Measurements from ENCODE around the gene KRT16. TPM values are rescaled to one million over a fixed set of nuclear protein-coding genes. Genes with fewer than 3 reads are reported as not detected.

The KRT16 gene
- total RNA-seq, 1 experiment from 2014 or later, result not detected

GRCh38 chr17:41595585-41595984 lies 17.0 kb downstream of the KRT16 start:
- 0 out of 5 replicates have a peak, but pooled peaks cover 0 to 3% of the 10 kb centered on the region in 2 experiments for H3K9me3 Mint-ChIP-seq
- Histone ChIP-seq H4K5ac (ENCODE audit: insufficient read length, low read depth, low read length) (no peak overlapping the region), H3K4ac (ENCODE audit: low read depth, low read length) (no peak overlapping the region), H3K18ac (ENCODE audit: insufficient read length, low read depth, low read length) (no peak overlapping the region), H4K8ac (replicated peaks; ENCODE audit: insufficient read length, low read depth, low read length) (no peak overlapping the region), H3T11ph (ENCODE audit: low read length) (no peak overlapping the region), H2BK12ac (ENCODE audit: insufficient read length, low read depth, low read length) (no peak overlapping the region), H2AK5ac (ENCODE audit: insufficient read length, low read length) (no peak overlapping the region), H3K4me1 (ENCODE audit: insufficient read depth, low read length) (no peaks in the 10 kb centered on the region), H3K56ac (ENCODE audit: insufficient read length, low read depth, low read length) (no peak overlapping the region), H3K79me2 (ENCODE audit: insufficient read depth, low read length) (no peaks in the 10 kb centered on the region; the same call in 1 of the 2 replicates), H3K27me3 (ENCODE audit: insufficient read depth, low read length) (no peaks in the 10 kb centered on the region), H3K23ac (ENCODE audit: insufficient read length, low read depth, low read length) (no peak overlapping the region), H3K9ac (ENCODE audit: extremely low read depth, insufficient read length, low read length) (no peak overlapping the region), H2AFZ (ENCODE audit: low read length) (no peak overlapping the region), H4K91ac (ENCODE audit: insufficient read length, low read depth, low read length) (no peak overlapping the region), H3K9me3 (ENCODE audit: control insufficient read depth, low read depth, low read length) (no peaks in the 10 kb centered on the region), H2BK120ac (ENCODE audit: low read depth, low read length, poor library complexity, severe bottlenecking) (no peak overlapping the region), H2BK20ac (ENCODE audit: low read depth, low read length, poor library complexity, severe bottlenecking) (no peak overlapping the region), H2BK15ac (ENCODE audit: low read depth, low read length) (no peak overlapping the region), H3K27ac (ENCODE audit: insufficient read length, low read depth, low read length) (no peak overlapping the region), H2BK5ac (ENCODE audit: insufficient read length, low read length) (no peak overlapping the region), H3K14ac (ENCODE audit: insufficient read depth, low read length) (no peak overlapping the region), H3K23me2 (ENCODE audit: insufficient read length, low read depth, low read length, poor library complexity, severe bottlenecking) (no peaks in the 10 kb centered on the region), H3K4me2 (ENCODE audit: insufficient read depth, insufficient read length, low read length) (no peak overlapping the region), H3K79me1 (ENCODE audit: insufficient read depth, low read depth, low read length, poor library complexity, severe bottlenecking) (no peaks in the 10 kb centered on the region), H4K20me1 (ENCODE audit: control insufficient read depth, insufficient read depth, insufficient read length) (no peaks in the 10 kb centered on the region)
- TF ChIP-seq, protein P1, sequence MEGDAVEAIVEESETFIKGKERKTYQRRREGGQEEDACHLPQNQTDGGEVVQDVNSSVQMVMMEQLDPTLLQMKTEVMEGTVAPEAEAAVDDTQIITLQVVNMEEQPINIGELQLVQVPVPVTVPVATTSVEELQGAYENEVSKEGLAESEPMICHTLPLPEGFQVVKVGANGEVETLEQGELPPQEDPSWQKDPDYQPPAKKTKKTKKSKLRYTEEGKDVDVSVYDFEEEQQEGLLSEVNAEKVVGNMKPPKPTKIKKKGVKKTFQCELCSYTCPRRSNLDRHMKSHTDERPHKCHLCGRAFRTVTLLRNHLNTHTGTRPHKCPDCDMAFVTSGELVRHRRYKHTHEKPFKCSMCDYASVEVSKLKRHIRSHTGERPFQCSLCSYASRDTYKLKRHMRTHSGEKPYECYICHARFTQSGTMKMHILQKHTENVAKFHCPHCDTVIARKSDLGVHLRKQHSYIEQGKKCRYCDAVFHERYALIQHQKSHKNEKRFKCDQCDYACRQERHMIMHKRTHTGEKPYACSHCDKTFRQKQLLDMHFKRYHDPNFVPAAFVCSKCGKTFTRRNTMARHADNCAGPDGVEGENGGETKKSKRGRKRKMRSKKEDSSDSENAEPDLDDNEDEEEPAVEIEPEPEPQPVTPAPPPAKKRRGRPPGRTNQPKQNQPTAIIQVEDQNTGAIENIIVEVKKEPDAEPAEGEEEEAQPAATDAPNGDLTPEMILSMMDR (conservative IDR thresholded peaks at IDR 0.05), result no peak
- H3K27ac Mint-ChIP-seq, result no peak overlapping the region; a peak in 2 of 7 replicates
- H3K27me3 Mint-ChIP-seq (ENCODE audit: low read depth), result peaks cover 8% of the 10 kb centered on the region
- DNase-seq, result no peak
- no peaks in the 10 kb centered on the region for H3K36me3 Mint-ChIP-seq (ENCODE audit: insufficient read depth in 1 of 3, low read depth in 3 of 3)
- peaks cover 0 to 12% of the 10 kb centered on the region in 2 experiments; a peak in 1 of 4 replicates for H3K4me1 Mint-ChIP-seq
- no peak overlapping the region for H3K4me3 Mint-ChIP-seq
- no CpG with 5 or more reads among the region's 8 CpGs for WGBS (ENCODE audit: extremely low coverage, insufficient read length, low lambda C conversion rate)
